ENCODE measurements around the gene LRRC8B.
"Not testable (repeated sequence)": the region's sequence is repeated elsewhere in the genome, so short reads cannot be mapped to it uniquely, and the experiment has no call there.

LRRC8B gene

DNA sequence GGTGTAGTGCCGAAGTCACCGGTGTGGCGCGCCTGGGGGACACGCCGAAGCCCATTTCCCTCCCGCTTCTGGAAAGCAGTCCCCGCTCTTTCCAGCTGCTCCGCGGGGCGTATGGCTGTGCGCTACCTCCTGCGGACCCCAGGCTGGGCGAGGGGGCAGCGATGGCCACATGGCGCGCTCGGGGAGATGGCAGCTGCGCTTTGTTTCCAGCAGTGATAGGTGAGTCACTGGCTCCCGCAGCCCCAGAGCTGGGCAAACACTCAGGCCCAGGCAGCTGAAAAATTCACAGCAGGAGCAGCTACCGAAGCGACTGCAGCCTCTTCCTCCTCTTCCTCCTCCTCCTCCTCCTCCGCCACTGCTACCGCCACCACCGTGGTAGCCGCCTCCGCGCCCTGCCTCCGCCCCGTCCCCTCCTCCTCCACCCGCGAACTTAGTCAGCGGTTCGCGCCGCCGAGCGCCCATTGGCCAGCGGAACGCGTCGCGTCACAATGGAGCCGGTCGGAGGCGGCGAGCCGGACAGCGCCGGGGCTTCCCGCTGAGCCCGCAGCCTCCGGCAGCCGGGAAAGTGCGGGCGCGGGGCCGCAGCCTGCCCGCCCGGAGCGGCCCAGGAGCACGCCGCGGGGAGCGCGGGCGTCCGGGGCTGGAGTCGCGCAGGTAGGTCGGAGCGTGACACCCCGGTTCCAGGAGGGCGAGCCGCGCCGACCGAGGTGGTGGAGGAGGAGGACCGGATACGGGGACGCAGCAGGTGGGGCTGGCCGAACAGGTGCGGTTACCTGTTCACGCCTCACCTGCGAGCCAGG, at the start of gene LRRC8B:
Gene LRRC8B (plus strand): TSS at position 461 of the 800 bp plus-strand sequence. CDS start 57,822 bp downstream, outside the sequence.
- in situ Hi-C loops (cut with MboI; ENCODE audit: low pct_unique_long_range_greater_than_20kb, low sequenced_read_pairs), result loop anchor here (25.0 kb wide), 1 partner anchor 238 kb away; no protein-coding TSS in a partner anchor

GRCh38 chr1:89475269-89475668, 49.4 kb upstream of the LRRC8B start:
- in situ Hi-C loops (cut with MboI; ENCODE audit: low pct_unique_long_range_greater_than_20kb, low sequenced_read_pairs), result no loop called here
- no peak for DNase-seq

More for the DNA sequence above, at the start of gene LRRC8B:
- DNase-seq, result peak; percentile 88

- DNase-seq, result no peak
- in situ Hi-C loops (cut with MboI; ENCODE audit: low pct_unique_long_range_greater_than_20kb, low sequenced_read_pairs), result no loop called here
These were observed 48.6 kb upstream of the LRRC8B start for GRCh38 chr1:89476072-89476471.

DNA sequence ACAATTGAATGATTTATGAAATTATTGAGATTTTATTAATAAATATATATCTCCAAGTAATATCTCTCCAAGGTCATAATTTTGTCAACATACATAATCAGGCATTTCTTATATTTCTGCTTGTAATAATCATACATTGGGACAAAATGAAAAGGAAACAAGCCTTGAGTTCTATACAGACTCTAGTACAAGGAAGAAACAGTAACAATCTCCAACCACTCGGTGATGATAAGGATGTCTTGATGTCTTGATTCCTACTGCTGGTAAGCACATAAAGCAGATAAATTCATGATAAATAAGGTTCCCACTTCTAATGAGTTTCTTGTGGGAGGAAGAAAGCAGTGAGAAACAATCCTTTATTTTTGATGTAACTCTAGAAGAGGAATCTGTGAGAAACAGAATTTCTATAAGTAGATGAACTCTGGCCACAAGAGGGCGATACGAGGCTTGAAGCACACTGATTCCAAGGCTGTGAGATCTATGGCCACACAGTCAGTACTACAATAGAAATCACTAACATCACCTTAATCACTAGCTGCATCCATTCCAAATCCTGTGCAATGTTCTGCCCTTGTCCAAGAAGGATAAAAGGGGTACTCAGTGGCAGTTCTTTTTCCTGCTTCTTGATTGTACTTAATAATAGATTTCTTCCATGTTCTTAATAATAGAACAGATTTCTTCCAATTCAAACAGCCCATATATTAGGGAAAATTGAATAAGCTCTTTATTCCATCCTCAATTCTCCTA, 41.4 kb upstream of the LRRC8B start:
- peak; percentile 85 for DNase-seq
- in situ Hi-C loops (cut with MboI; ENCODE audit: low pct_unique_long_range_greater_than_20kb, low sequenced_read_pairs), result no loop called here

DNA sequence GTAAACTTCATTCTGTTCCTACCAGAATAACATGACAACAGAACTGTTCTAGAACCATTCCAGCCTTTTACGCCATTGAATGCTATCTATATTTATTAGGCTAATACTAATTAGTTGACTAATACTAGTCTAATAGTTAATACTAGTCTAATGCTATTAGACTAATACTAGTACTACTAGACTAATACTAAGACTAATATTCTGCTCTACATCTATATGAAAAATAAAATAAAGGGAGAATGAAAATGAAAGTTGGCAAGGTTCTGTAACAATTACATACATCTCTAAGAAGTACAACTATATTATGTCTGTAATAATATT, 40.9 kb upstream of the LRRC8B start:
- no peak for DNase-seq
- in situ Hi-C loops (cut with MboI; ENCODE audit: low pct_unique_long_range_greater_than_20kb, low sequenced_read_pairs), result no loop called here

DNA sequence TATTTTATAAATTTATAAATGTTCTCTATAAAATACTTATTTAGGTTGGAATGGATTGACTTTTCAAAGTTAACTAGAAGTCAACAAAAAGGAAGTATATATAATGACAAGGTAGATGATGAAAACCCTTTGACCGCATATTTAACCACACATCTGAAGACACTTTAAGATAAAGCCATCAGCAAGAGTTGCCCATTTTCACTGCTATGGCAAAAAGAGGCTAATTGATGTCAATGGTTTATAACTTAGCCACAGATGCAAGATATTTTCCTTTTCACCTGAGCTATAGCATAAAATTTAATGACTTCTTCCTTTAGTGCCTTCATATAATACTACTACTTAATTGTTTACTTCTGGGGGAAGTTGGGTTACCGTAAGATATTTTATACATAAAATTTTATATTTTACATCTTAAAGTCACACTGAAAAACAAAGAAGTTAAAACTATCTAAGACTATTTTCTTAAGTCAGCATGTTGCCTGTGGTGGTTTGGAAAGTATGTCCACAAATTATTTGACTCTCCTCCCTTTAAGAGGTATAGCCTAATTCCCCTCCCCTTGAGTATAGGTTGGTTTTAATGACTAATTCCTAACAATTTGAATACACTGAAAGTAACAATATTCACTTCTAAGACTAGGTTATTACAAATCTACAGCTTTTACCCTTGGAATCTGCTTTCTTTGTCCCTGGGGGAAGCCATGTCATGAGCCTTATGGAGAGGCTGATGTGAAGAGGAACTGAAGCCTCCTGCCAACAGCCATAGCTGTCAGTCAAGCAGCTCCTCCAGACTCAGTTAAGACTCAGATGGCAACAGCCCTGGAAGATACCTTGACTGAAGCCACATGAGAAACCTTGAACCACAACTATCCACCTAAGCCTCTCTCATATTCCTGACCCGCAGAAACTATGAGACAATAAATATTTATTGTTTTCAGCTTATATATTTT, 40.3 kb upstream of the LRRC8B start:
- DNase-seq, result no peak
- in situ Hi-C loops (cut with MboI; ENCODE audit: low pct_unique_long_range_greater_than_20kb, low sequenced_read_pairs), result no loop called here

- in situ Hi-C loops (cut with MboI; ENCODE audit: low pct_unique_long_range_greater_than_20kb, low sequenced_read_pairs), result no loop called here
These were observed 36.7 kb upstream of the LRRC8B start for GRCh38 chr1:89487972-89488371.

GRCh38 chr1:89489047-89489729, 35.4 kb upstream of the LRRC8B start:
- in situ Hi-C loops (cut with MboI; ENCODE audit: low pct_unique_long_range_greater_than_20kb, low sequenced_read_pairs), result no loop called here
- peak; percentile 76 for DNase-seq

More at GRCh38 chr1:89487972-89488371, 36.7 kb upstream of the LRRC8B start:
- DNase-seq, result peak; percentile 46

DNA sequence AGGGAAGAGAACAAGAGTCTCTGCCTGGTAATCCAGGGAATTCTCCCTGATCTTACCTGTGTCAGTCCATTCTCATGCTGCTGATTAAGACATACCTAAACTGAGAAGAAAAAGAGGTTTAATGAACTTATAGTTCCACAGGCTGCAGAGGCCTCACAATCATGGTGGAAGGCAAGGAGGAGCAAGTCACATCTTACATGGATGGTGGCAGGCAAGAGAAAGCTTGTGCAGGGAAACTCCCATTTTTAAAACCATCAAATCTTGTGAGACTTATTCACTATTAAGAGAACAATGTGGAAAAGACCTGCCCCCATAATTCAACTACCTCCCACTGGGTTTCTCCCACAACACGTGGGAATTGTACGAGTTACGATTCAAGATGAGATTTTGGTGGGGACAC, 34.2 kb upstream of the LRRC8B start:
- DNase-seq, result no peak
- in situ Hi-C loops (cut with MboI; ENCODE audit: low pct_unique_long_range_greater_than_20kb, low sequenced_read_pairs), result no loop called here

DNA sequence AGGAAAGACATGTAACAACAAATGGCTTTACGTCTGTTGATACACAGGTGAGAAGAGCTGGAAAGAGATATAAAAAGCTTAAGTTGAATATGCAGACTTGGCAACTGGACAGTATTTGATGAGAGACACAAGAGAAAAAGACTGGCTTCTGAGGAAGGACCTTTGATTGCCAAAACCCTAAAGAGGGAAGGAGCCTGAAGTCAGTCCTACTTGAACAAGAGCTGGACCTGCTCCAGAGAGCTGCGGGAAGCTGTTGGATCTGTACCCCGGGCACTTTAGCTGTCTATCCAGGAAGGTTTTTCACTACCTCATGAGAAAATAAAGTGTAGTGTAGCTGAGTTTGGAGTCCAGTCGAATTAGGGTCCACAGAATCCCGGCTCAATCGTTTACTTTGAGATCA, 25.3 kb upstream of the LRRC8B start:
- in situ Hi-C loops (cut with MboI; ENCODE audit: low pct_unique_long_range_greater_than_20kb, low sequenced_read_pairs), result no loop called here
- DNase-seq, result no peak

GRCh38 chr1:89502042-89502441, 22.6 kb upstream of the LRRC8B start:
- in situ Hi-C loops (cut with MboI; ENCODE audit: low pct_unique_long_range_greater_than_20kb, low sequenced_read_pairs), result loop anchor here (25.0 kb wide), 1 partner anchor 260 kb away; no protein-coding TSS in a partner anchor
- no peak for DNase-seq

GRCh38 chr1:89502895-89503294, 21.7 kb upstream of the LRRC8B start:
- in situ Hi-C loops (cut with MboI; ENCODE audit: low pct_unique_long_range_greater_than_20kb, low sequenced_read_pairs), result loop anchor here (25.0 kb wide), 1 partner anchor 259 kb away; no protein-coding TSS in a partner anchor
- no peak for DNase-seq

DNA sequence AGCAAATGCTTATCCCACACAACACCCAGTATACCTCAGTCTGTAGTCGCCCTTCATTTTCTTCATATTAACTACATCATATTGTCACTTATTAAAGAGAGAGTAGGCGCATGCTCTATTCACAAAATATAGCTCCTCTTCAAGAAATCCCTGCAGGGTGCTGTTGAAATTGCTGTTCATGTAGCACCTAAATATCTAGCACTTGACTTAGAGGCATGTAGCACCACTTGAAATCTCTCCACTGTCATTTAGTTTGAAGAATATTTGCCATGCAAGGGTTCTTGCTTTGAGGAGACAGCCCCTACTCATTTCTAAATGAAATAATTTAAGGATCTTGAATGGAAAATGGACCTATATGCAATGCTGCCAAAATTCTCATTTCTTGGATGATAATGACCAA, 20.9 kb upstream of the LRRC8B start:
- in situ Hi-C loops (cut with MboI; ENCODE audit: low pct_unique_long_range_greater_than_20kb, low sequenced_read_pairs), result loop anchor here (25.0 kb wide), 1 partner anchor 259 kb away; no protein-coding TSS in a partner anchor
- no peak for DNase-seq

GRCh38 chr1:89510061-89510460, 14.6 kb upstream of the LRRC8B start:
- in situ Hi-C loops (cut with MboI; ENCODE audit: low pct_unique_long_range_greater_than_20kb, low sequenced_read_pairs), result loop anchor here (25.0 kb wide), 1 partner anchor 252 kb away; no protein-coding TSS in a partner anchor

GRCh38 chr1:89512996-89513720, 11.5 kb upstream of the LRRC8B start:
- in situ Hi-C loops (cut with MboI; ENCODE audit: low pct_unique_long_range_greater_than_20kb, low sequenced_read_pairs), result loop anchor here (25.0 kb wide), 1 partner anchor 249 kb away; no protein-coding TSS in a partner anchor
- no peak for DNase-seq

More at GRCh38 chr1:89510061-89510460, 14.6 kb upstream of the LRRC8B start:
- not testable (repeated sequence) for DNase-seq

DNA sequence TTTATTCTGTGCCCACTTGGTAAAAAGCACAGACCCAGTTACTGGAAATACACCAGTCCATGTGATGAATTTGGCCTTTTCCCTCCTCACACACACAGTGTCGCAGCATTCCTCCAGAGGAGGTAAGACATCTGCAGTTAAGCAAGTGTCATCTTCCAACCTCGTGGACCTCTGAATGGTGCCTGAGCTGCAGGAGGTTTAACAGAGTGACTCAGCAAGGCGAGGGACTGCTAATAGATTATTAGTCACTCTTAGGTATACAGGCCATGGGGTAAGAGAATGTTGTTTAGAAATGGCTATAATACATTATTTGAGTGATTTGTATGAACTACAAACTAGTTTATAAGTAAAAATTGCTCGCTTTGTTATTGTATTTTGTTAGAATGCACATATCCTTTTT, 8.6 kb upstream of the LRRC8B start:
- no peak for DNase-seq
- in situ Hi-C loops (cut with MboI; ENCODE audit: low pct_unique_long_range_greater_than_20kb, low sequenced_read_pairs), result loop anchor here (25.0 kb wide), 1 partner anchor 246 kb away; no protein-coding TSS in a partner anchor

GRCh38 chr1:89518221-89518631, 6.4 kb upstream of the LRRC8B start:
- in situ Hi-C loops (cut with MboI; ENCODE audit: low pct_unique_long_range_greater_than_20kb, low sequenced_read_pairs), result loop anchor here (25.0 kb wide), 1 partner anchor 244 kb away; no protein-coding TSS in a partner anchor
- DNase-seq, result no peak
